Type B pancreatic cell (in vitro differentiated cells): ENCODE measurements around the gene CAPN8. TPM values are rescaled to one million over a fixed set of nuclear protein-coding genes. Genes with fewer than 3 reads are reported as not detected.

Experiments
- DNase-seq: peaks from one replicate; pipeline ENCODE4 v3.0.0; 2021; ENCODE audit warnings: mixed read lengths; ENCODE audit not compliant: unreplicated experiment; ENCODE audit errors: extremely low spot score
- H3K27ac Mint-ChIP-seq: 2 replicates; pipeline ENCODE4 v1.8.0; 2021; ENCODE audit warnings: mild to moderate bottlenecking, mixed read lengths
- H3K27me3 Mint-ChIP-seq: 2 replicates; pipeline ENCODE4 v1.8.0; 2021; ENCODE audit warnings: mixed read lengths
- H3K36me3 Mint-ChIP-seq: 2 replicates; pipeline ENCODE4 v1.8.0; 2021; ENCODE audit warnings: mixed read lengths
- H3K4me1 Mint-ChIP-seq: one replicate; pipeline ENCODE4 v1.8.0; 2021; ENCODE audit warnings: mixed read lengths; ENCODE audit not compliant: unreplicated experiment
- H3K4me3 Mint-ChIP-seq: 2 replicates; pipeline ENCODE4 v1.8.0; 2021; ENCODE audit warnings: mild to moderate bottlenecking, mixed read lengths
- H3K9me3 Mint-ChIP-seq: 2 replicates; pipeline ENCODE4 v1.8.0; 2021; ENCODE audit warnings: mixed read lengths
- total RNA-seq: library from RNA; stranded (reverse); gene quantifications from 2 replicates; pipeline ENCODE4 v1.2.1, GENCODE V29; 2021; ENCODE audit warnings: low replicate concordance
- TF ChIP-seq, protein P1 (sequence below): fragments of 200-600 bp; sonication (generic); conservative IDR thresholded peaks from 2 replicates; pipeline ENCODE4 v1.5.0; 2021; ENCODE audit warnings: antibody characterized with exemption, mild to moderate bottlenecking

Gene CAPN8
- total RNA-seq, 1 donor from 2014 or later: 2.3 TPM

DNA sequence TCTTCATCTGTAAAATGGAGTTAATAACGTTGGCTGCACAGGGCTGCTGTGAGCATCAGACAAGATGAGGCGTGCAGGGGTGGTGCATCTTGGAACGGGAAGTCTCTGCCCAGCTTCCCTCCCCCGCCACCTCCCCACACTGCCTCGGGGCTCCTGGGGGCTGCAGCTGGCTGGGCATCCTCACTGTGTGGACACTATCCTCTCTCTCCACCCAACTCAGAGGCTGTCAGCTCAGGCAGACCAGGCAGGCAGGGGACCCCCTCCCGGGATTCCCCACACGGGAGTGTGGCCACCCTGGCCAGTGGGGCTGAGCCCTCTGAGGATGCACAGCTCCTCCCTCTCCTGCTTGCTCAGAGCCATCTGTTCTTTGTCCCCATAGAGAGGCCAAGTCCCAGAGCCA lies 149.6 kb downstream of the CAPN8 start:
- no peak overlapping the region for H3K4me3 Mint-ChIP-seq

DNA sequence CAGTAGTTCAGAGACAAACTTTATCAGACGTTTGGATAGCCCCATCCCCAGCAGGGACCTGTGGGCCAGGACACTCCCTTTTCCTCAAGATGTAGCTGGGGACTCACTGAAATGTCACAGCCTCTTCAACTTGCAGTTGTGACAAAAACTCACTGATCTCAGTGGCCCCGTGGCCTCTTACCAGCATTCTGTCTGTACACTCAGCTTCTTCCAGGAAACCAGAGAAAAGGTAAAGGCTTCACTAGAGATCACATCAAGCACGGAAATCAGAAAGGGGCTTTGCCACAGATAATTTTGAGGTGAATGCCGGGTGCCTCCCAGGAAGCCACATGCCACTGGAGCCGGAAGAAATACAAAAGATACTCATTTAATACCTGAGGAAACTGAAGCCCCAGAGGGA lies 150.1 kb downstream of the CAPN8 start:
- Mint-ChIP-seq H3K9me3 (peaks cover 16% of the 10 kb centered on the region), H3K27ac (no peak overlapping the region), H3K4me1 (peaks cover 7% of the 10 kb centered on the region), H3K4me3 (no peak overlapping the region), H3K36me3 (no peaks in the 10 kb centered on the region), H3K27me3 (peaks cover 4% of the 10 kb centered on the region)
- TF ChIP-seq, protein P1, sequence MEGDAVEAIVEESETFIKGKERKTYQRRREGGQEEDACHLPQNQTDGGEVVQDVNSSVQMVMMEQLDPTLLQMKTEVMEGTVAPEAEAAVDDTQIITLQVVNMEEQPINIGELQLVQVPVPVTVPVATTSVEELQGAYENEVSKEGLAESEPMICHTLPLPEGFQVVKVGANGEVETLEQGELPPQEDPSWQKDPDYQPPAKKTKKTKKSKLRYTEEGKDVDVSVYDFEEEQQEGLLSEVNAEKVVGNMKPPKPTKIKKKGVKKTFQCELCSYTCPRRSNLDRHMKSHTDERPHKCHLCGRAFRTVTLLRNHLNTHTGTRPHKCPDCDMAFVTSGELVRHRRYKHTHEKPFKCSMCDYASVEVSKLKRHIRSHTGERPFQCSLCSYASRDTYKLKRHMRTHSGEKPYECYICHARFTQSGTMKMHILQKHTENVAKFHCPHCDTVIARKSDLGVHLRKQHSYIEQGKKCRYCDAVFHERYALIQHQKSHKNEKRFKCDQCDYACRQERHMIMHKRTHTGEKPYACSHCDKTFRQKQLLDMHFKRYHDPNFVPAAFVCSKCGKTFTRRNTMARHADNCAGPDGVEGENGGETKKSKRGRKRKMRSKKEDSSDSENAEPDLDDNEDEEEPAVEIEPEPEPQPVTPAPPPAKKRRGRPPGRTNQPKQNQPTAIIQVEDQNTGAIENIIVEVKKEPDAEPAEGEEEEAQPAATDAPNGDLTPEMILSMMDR: no peak
- no peak for DNase-seq

More for the DNA sequence above, 149.6 kb downstream of the CAPN8 start:
- H3K27ac Mint-ChIP-seq: no peak overlapping the region
- TF ChIP-seq, protein P1: no peak
- H3K36me3 Mint-ChIP-seq: no peaks in the 10 kb centered on the region
- H3K4me1 Mint-ChIP-seq: peaks cover 7% of the 10 kb centered on the region
- peaks cover 4% of the 10 kb centered on the region for H3K27me3 Mint-ChIP-seq
- no peak for DNase-seq
- H3K9me3 Mint-ChIP-seq: peaks cover 16% of the 10 kb centered on the region

DNA sequence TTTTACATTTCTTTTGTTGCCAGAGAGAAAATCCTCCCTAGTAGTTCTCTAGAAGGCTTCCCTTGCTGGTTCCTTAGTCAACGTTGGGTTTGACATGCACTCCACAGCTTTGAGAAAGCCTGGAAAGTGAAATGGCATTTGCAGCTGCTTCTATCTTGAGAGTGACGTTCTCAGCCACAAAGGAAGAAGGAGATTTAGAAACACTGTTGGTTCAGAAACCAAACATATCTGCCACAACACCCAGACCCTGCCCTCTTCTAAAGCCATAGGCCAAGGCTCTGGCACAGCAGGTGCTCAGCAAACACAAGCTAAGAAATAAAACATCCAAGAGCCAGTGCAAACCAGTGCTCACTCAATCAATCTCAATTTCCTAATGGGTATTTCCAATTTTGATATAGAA lies 150.9 kb downstream of the CAPN8 start:
- Mint-ChIP-seq H3K9me3 (peaks cover 14% of the 10 kb centered on the region), H3K4me1 (peaks cover 7% of the 10 kb centered on the region), H3K4me3 (no peak overlapping the region), H3K27ac (no peak overlapping the region), H3K36me3 (no peaks in the 10 kb centered on the region), H3K27me3 (peaks cover 4% of the 10 kb centered on the region)
- TF ChIP-seq, protein P1: no peak
- DNase-seq: no peak

DNA sequence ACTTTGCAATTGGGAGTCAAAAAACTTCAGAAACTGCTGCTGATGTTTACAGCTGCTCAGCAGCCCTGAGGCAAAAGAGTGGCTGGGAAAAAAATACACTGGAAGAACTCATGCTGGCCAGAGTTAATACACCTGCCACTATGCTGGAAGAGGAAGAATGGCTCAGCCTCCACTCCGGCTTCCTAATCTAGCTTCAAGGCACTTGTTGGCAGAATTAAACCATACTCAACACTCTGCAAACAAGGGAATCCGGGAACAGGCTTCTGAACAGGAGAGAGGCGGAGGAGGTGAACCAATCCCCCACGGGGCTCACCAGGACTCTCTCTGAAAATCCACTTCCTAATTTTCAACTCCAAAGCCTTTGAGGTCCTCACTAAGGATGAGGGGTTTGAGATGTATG lies 152.2 kb downstream of the CAPN8 start:
- Mint-ChIP-seq H3K9me3 (peaks cover 6% of the 10 kb centered on the region), H3K4me1 (peaks cover 12% of the 10 kb centered on the region), H3K27ac (no peak overlapping the region), H3K4me3 (no peak overlapping the region), H3K36me3 (no peaks in the 10 kb centered on the region), H3K27me3 (no peaks in the 10 kb centered on the region)
- no peak for DNase-seq
- TF ChIP-seq, protein P1: no peak

DNA sequence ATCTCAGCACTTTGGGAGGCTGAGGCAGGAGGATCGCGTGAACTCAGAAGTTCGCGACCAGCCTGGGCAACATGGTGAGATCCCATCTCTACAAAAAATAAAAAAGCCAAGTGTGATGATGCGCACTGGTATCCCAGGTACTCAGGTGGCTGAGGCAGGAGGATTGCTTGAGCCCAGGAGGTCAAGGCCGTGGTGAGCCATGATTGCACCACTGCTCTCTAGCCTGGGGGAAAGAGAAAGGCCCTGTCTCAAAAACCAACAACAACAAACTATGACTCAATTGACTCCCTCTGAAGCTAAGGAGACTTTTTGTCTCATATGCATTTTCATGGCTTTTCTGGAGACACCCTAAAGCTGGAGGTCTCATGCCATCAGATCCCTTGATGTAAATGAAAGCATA lies 153.4 kb downstream of the CAPN8 start:
- Mint-ChIP-seq H3K9me3 (no peaks in the 10 kb centered on the region), H3K36me3 (no peaks in the 10 kb centered on the region), H3K27ac (no peak overlapping the region), H3K27me3 (no peaks in the 10 kb centered on the region), H3K4me3 (no peak overlapping the region), H3K4me1 (peaks cover 12% of the 10 kb centered on the region)
- no peak for DNase-seq
- TF ChIP-seq, protein P1: no peak

DNA sequence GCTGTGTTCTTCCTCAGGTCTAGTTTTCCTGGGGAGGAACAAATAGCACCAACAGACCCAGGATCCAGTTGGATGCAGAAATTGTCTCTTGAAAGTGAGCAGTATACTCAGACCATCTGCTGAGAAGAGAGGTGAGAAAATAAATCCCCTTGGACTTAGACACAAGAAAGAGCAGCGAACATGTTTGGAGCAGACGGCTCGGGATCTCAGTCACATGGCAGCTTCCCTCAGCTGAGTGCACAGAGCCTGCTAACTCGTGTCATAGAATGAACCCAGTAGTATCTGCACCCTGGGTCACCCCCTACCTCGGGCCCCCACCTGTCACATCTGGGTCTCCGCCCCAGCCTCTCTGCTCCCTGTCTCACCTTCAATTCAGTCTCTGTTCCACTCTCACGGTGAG lies 156.7 kb downstream of the CAPN8 start:
- peaks cover 11% of the 10 kb centered on the region for H3K4me1 Mint-ChIP-seq

More for the DNA sequence above, 156.7 kb downstream of the CAPN8 start:
- Mint-ChIP-seq H3K9me3 (no peaks in the 10 kb centered on the region), H3K4me3 (no peak overlapping the region), H3K27me3 (no peaks in the 10 kb centered on the region), H3K36me3 (no peaks in the 10 kb centered on the region), H3K27ac (no peak overlapping the region)
- no peak for DNase-seq
- TF ChIP-seq, protein P1: no peak
